Kidney (tissue), 14 donors: ENCODE measurements around the gene GAMT. TPM values are rescaled to one million over a fixed set of nuclear protein-coding genes. Genes with fewer than 3 reads are reported as not detected.
A peak's percentile ranks its signal among the peaks of the same experiment; 100 is the strongest.

Experiments
- DNase-seq, 5 donors: peaks; one replicate each; pipeline ENCODE4 v3.0.0-alpha.2; 2013 to 2020
- FAIRE-seq: peaks from 2 replicates; lab custom pipeline; 2012; peaks lifted over from hg19 to GRCh38; lab: Jason Lieb, UNC
- H3K27ac ChIP-seq, 2 donors: one replicate each; pipeline ENCODE4 v1.7.0; 2013; ENCODE audit warnings: low read depth in 2 of 2, low read length in 2 of 2, inconsistent platforms in 1 of 2
- H3K27me3 ChIP-seq: one replicate; pipeline ENCODE4 v1.7.1; 2013; ENCODE audit warnings: low read length, inconsistent platforms; ENCODE audit not compliant: control insufficient read depth, insufficient read depth
- H3K36me3 ChIP-seq, 3 donors: one replicate each; pipeline versions ENCODE4 v1.7.0 to v1.7.1; 2013; ENCODE audit warnings: low read length in 3 of 3, control low read depth in 1 of 3, inconsistent platforms in 1 of 3; ENCODE audit not compliant: insufficient read depth in 3 of 3, control insufficient read depth in 2 of 3
- H3K4me1 ChIP-seq, 3 donors: one replicate each; pipeline versions ENCODE4 v1.7.0 to v1.7.1; 2013; ENCODE audit warnings: low read length in 3 of 3, inconsistent platforms in 1 of 3, low read depth in 1 of 3; ENCODE audit not compliant: control insufficient read depth in 2 of 3, insufficient read depth in 2 of 3
- H3K4me3 ChIP-seq, 3 donors: one replicate each; pipeline versions ENCODE4 v1.7.0 to v1.8.1; 2013; ENCODE audit warnings: low read length in 3 of 3, control low read depth in 1 of 3, inconsistent platforms in 1 of 3
- H3K9ac ChIP-seq, 3 donors: one replicate each; pipeline versions ENCODE4 v1.7.0 to v1.7.1; 2013; ENCODE audit warnings: low read length in 3 of 3, control low read depth in 1 of 3, inconsistent platforms in 1 of 3
- H3K9me3 ChIP-seq, 3 donors: one replicate each; pipeline versions ENCODE4 v1.7.0 to v1.7.1; 2013; ENCODE audit warnings: low read length in 3 of 3, control low read depth in 1 of 3, inconsistent platforms in 1 of 3; ENCODE audit not compliant: control insufficient read depth in 2 of 3, insufficient read depth in 1 of 3
- CTCF ChIP-seq: IDR thresholded peaks from 3 replicates; pipeline ENCODE4 v1.5.1; 2012; ENCODE audit warnings: mild to moderate bottlenecking, moderate library complexity, borderline replicate concordance; ENCODE audit not compliant: insufficient read depth; ENCODE audit errors: extremely low read depth
- intact Hi-C: fragments of 100-400 bp; cut with DNase I; formaldehyde crosslinking; loops from one replicate; pipeline ENCODE4 v1.11.1; 2022
- polyA plus RNA-seq: library from polyadenylated mRNA; stranded (reverse); fragments of 350-450 nt; fragmentation: Illumina TruSeq; extraction: RNeasy Lipid Tissue Mini Kit (QIAGEN cat#74804); gene quantifications from one replicate; pipeline ENCODE4 v1.2.3, GENCODE V29; 2014; ENCODE audit warnings: low read depth, low replicate concordance; ENCODE audit not compliant: insufficient read depth
- total RNA-seq: library from RNA; stranded (reverse); fragmentation: NEBNext Ultra II Directional; extraction: Animal tissue kit (Norgen Biotek cat#: 25700); gene quantifications from one replicate; pipeline ENCODE4 v1.2.1, GENCODE V29; 2021
- donor health status: control.
- donor health status: control.
- donor health status: control.
- donor health status: control.
- donor health status: control.
- donor health status: DM: yes; HTN: yes; CAD: no.
- donor health status: Normal renal cell carcinoma (clear cell type).

Gene GAMT
- total and polyA plus RNA-seq, 2 donors from 2014 or later: 16.3 to 209 TPM

- no peak for TF ChIP-seq CTCF
- FAIRE-seq (no peak), DNase-seq (peak in 1 of 5 donors; percentile 41)
- Histone ChIP-seq H3K27ac (no peak overlapping the region), H3K36me3 (no peaks in the 10 kb centered on the region), H3K27me3 (peaks cover 24% of the 10 kb centered on the region), H3K9me3 (no peaks in the 10 kb centered on the region), H3K9ac (no peak overlapping the region), H3K4me1 (peaks cover 0 to 6% (median 0%) of the 10 kb centered on the region in 3 donors), H3K4me3 (no peak overlapping the region)
- intact Hi-C loops: no loop called here
These were observed 46.6 kb upstream of the GAMT start for GRCh38 chr19:1447944-1448343.

- Histone ChIP-seq H3K9ac (no peak overlapping the region), H3K4me3 (no peak overlapping the region), H3K27me3 (peaks cover 21% of the 10 kb centered on the region), H3K36me3 (no peaks in the 10 kb centered on the region), H3K27ac (no peak overlapping the region), H3K9me3 (no peaks in the 10 kb centered on the region), H3K4me1 (peaks cover 0 to 6% (median 0%) of the 10 kb centered on the region in 3 donors)
- FAIRE-seq: no peak
- intact Hi-C loops: no loop called here
- no peak for DNase-seq
- TF ChIP-seq CTCF: no peak
These were observed 46.2 kb upstream of the GAMT start for GRCh38 chr19:1447504-1447903.

GRCh38 chr19:1446713-1447481 lies 45.6 kb upstream of the GAMT start:
- Histone ChIP-seq H3K36me3 (peaks cover 0 to 4% (median under 1%) of the 10 kb centered on the region in 3 donors), H3K27ac (no peak overlapping the region), H3K4me1 (peaks cover 0 to 6% (median 0%) of the 10 kb centered on the region in 3 donors), H3K27me3 (peaks cover 18% of the 10 kb centered on the region), H3K9me3 (no peaks in the 10 kb centered on the region), H3K4me3 (no peak overlapping the region), H3K9ac (no peak overlapping the region)
- no peak for TF ChIP-seq CTCF
- FAIRE-seq: no peak
- intact Hi-C loops: no loop called here
- peak in 2 of 5 donors; percentile 46 to 77 for DNase-seq
